ENCODE data around the gene SAMD13.

DNA sequence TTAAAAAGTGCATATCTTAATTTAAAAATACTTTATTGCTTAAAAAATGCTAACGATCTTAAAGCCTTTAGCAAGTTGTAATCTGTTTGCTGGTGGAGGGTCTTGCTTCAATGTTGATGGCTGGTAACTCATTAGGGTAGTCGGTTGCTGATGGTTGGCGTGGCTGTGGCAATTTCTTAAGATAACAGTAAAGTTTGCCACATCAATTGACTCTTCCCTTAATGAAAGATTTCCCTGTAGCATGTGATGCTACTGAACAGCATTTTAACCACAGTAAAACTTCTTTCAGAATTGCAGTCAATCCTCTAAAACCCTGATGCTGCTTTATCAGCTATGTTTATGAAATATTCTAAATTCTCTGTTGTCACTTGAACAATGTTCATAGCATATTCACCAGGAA, 6.8 kb upstream of the SAMD13 start:
- TF ChIP-seq CTCF (IDR thresholded peaks at IDR 0.05) (no peak), POLR2AphosphoS5 (IDR thresholded peaks at IDR 0.05; ENCODE audit: low read depth, low read length) (no peak), TCF7L2 (IDR thresholded peaks at IDR 0.05; ENCODE audit: low read depth, low read length) (no peak), REST (IDR thresholded peaks at IDR 0.05; ENCODE audit: insufficient read depth in 1 of 2, low read depth in 2 of 2, low read length in 1 of 2) (no peak), SIN3A (IDR thresholded peaks at IDR 0.05; ENCODE audit: borderline replicate concordance, insufficient read depth, low read depth, low read length) (no peak)

Measured in Panc1 (cell line).